K562 (cell line): ENCODE data around the gene CLTA. TPM values are rescaled to one million over a fixed set of nuclear protein-coding genes. Genes with fewer than 3 reads are reported as not detected.
A peak's percentile ranks its signal among the peaks of the same experiment; 100 is the strongest.

ENCODE experiments used
- ATF3 ChIP-seq, 2 experiments: fragments of 450-650 bp in 1 of 2; sonication (generic) in 1 of 2; formaldehyde crosslinking in 1 of 2; IDR thresholded peaks in 1 of 2; conservative IDR thresholded peaks in 1 of 2; 2 replicates each; pipeline versions ENCODE4 v1.6.1 to v1.8.1; 2016 to 2023; ENCODE audit warnings: mild to moderate bottlenecking in 2 of 2, moderate library complexity in 2 of 2, inconsistent platforms in 1 of 2, missing genetic modification reagents in 1 of 2
- CBFA2T3 ChIP-seq: fragments of 450-650 bp; IDR thresholded peaks from 2 replicates; pipeline ENCODE4 v1.6.1; 2017
- GMEB1 ChIP-seq: fragments of 250-450 bp; sonication (Bioruptor Pico); IDR thresholded peaks from 2 replicates; pipeline ENCODE4 v1.4.0; 2020; ENCODE audit warnings: mild to moderate bottlenecking
- KHSRP ChIP-seq: fragments of 450-650 bp; IDR thresholded peaks from 2 replicates; pipeline ENCODE4 v1.6.1; 2017
- MBD2 ChIP-seq: sonication (generic); IDR thresholded peaks from 2 replicates; pipeline ENCODE4 v1.6.1; 2016; ENCODE audit warnings: low read depth, borderline replicate concordance
- SMARCB1 ChIP-seq: IDR thresholded peaks from 2 replicates; pipeline ENCODE4 v1.6.1; 2011; ENCODE audit warnings: improper control_type of control experiment, low read depth; ENCODE audit not compliant: insufficient read length
- polyA plus RNA-seq, 8 experiments: library from polyadenylated mRNA; depleted of rRNA in 4 of 8; stranded (reverse) in 5 of 8; unstranded in 3 of 8; fragments of >200 nt; fragmentation: Nextera tagmentation in 2 of 8; fragmentation: Illumina TruSeq in 1 of 8; extraction: Ambion mirVana in 2 of 8; extraction: Trizol in 1 of 8; gene quantifications; 2 replicates each; pipeline versions ENCODE4 v1.2.1 to v1.2.3, GENCODE V29; 2011 to 2014; ENCODE audit warnings: inconsistent platforms in 1 of 8, missing spikeins in 1 of 8
- total RNA-seq, 7 experiments: library from RNA; depleted of rRNA in 6 of 7; stranded (reverse); fragments of >200 nt in 6 of 7; fragmentation: Illumina TruSeq in 2 of 7; extraction: Trizol in 2 of 7; gene quantifications; 2 replicates each; pipeline versions ENCODE4 v1.2.1 to v1.2.3, GENCODE V29; 2011 to 2021; ENCODE audit warnings: low replicate concordance in 1 of 7
- TF ChIP-seq, protein P1 (sequence below): sonication (generic); formaldehyde crosslinking; IDR thresholded peaks from 2 replicates; pipeline ENCODE4 v1.8.0; 2023; ENCODE audit warnings: mild to moderate bottlenecking, missing genetic modification reagents

The CLTA gene
- total and polyA plus RNA-seq, 9 of the 15 experiments (the other 6 are each of a cell fraction or from before 2014, with no cell fraction given) = 37.8 to 219 (median 144) TPM

- TF ChIP-seq GMEB1 (CRISPR knock-in tag) = no peak
- TF ChIP-seq, protein P1, sequence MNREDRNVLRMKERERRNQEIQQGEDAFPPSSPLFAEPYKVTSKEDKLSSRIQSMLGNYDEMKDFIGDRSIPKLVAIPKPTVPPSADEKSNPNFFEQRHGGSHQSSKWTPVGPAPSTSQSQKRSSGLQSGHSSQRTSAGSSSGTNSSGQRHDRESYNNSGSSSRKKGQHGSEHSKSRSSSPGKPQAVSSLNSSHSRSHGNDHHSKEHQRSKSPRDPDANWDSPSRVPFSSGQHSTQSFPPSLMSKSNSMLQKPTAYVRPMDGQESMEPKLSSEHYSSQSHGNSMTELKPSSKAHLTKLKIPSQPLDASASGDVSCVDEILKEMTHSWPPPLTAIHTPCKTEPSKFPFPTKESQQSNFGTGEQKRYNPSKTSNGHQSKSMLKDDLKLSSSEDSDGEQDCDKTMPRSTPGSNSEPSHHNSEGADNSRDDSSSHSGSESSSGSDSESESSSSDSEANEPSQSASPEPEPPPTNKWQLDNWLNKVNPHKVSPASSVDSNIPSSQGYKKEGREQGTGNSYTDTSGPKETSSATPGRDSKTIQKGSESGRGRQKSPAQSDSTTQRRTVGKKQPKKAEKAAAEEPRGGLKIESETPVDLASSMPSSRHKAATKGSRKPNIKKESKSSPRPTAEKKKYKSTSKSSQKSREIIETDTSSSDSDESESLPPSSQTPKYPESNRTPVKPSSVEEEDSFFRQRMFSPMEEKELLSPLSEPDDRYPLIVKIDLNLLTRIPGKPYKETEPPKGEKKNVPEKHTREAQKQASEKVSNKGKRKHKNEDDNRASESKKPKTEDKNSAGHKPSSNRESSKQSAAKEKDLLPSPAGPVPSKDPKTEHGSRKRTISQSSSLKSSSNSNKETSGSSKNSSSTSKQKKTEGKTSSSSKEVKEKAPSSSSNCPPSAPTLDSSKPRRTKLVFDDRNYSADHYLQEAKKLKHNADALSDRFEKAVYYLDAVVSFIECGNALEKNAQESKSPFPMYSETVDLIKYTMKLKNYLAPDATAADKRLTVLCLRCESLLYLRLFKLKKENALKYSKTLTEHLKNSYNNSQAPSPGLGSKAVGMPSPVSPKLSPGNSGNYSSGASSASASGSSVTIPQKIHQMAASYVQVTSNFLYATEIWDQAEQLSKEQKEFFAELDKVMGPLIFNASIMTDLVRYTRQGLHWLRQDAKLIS (CRISPR knock-in tag) = no peak
- TF ChIP-seq ATF3 (IDR thresholded peaks at IDR 0.05) = peak; percentile 63
- TF ChIP-seq ATF3 (CRISPR knock-in tag; conservative IDR thresholded peaks at IDR 0.05) = no peak
- TF ChIP-seq SMARCB1 = no peak
- no peak for TF ChIP-seq KHSRP
- 0 out of 2 replicates have a peak, but pooled peaks have one; percentile 4 for TF ChIP-seq CBFA2T3
- no peak for TF ChIP-seq MBD2
Observed at GRCh38 chr9:36163049-36163785, 27.5 kb upstream of the CLTA start (continued).
